H9 (cell line): ENCODE measurements around the gene KIF26A. TPM values are rescaled to one million over a fixed set of nuclear protein-coding genes. Genes with fewer than 3 reads are reported as not detected.
A peak's percentile ranks its signal among the peaks of the same experiment; 100 is the strongest.

Experiments used
- DNase-seq: peaks from one replicate; pipeline ENCODE4 v3.0.0-alpha.2; 2017
- H2AFZ ChIP-seq: one replicate; pipeline ENCODE4 v1.6.1; 2013; ENCODE audit warnings: mild to moderate bottlenecking, low read length, control low read depth, moderate library complexity
- H2AK5ac ChIP-seq: 2 replicates; pipeline ENCODE4 v1.6.1; 2013; ENCODE audit warnings: low read length, control low read depth, mixed read lengths; ENCODE audit not compliant: insufficient read length
- H2BK120ac ChIP-seq: one replicate; pipeline ENCODE4 v1.6.1; 2013; ENCODE audit warnings: low read depth, mild to moderate bottlenecking, low read length, control low read depth, inconsistent platforms; ENCODE audit not compliant: poor library complexity, severe bottlenecking
- H2BK12ac ChIP-seq: 2 replicates; pipeline ENCODE4 v1.6.1; 2013; ENCODE audit warnings: low read length, control low read depth, mixed read lengths, low read depth; ENCODE audit not compliant: insufficient read length
- H2BK15ac ChIP-seq: 2 replicates; pipeline ENCODE4 v1.6.1; 2013; ENCODE audit warnings: low read depth, low read length, control low read depth
- H2BK20ac ChIP-seq: one replicate; pipeline ENCODE4 v1.6.1; 2013; ENCODE audit warnings: low read depth, mild to moderate bottlenecking, low read length, control low read depth, inconsistent platforms; ENCODE audit not compliant: poor library complexity, severe bottlenecking
- H2BK5ac ChIP-seq: 2 replicates; pipeline ENCODE4 v1.6.1; 2013; ENCODE audit warnings: low read length, control low read depth, mixed read lengths; ENCODE audit not compliant: insufficient read length
- H3K14ac ChIP-seq: 2 replicates; pipeline ENCODE4 v1.6.1; 2013; ENCODE audit warnings: low read length, control low read depth; ENCODE audit not compliant: insufficient read depth
- H3K18ac ChIP-seq: 2 replicates; pipeline ENCODE4 v1.6.1; 2013; ENCODE audit warnings: low read depth, mild to moderate bottlenecking, mixed read lengths, low read length, control low read depth; ENCODE audit not compliant: insufficient read length
- H3K23ac ChIP-seq: 2 replicates; pipeline ENCODE4 v1.6.1; 2013; ENCODE audit warnings: low read length, control low read depth, mixed read lengths, low read depth; ENCODE audit not compliant: insufficient read length
- H3K23me2 ChIP-seq: 2 replicates; pipeline ENCODE4 v1.6.1; 2013; ENCODE audit warnings: low read depth, mild to moderate bottlenecking, mixed read lengths, low read length, control low read depth; ENCODE audit not compliant: insufficient read length, poor library complexity, severe bottlenecking
- H3K27ac ChIP-seq: 2 replicates; pipeline ENCODE4 v1.5.1; 2013; ENCODE audit warnings: low read length, control low read depth, mixed read lengths, low read depth; ENCODE audit not compliant: insufficient read length
- H3K27me3 ChIP-seq: 2 replicates; pipeline ENCODE4 v1.6.1; 2013; ENCODE audit warnings: low read length, control low read depth, inconsistent platforms; ENCODE audit not compliant: insufficient read depth
- H3K4ac ChIP-seq: 2 replicates; pipeline ENCODE4 v1.6.1; 2013; ENCODE audit warnings: low read depth, mild to moderate bottlenecking, control low read depth, inconsistent platforms, low read length, moderate library complexity
- H3K4me1 ChIP-seq: 2 replicates; pipeline ENCODE4 v1.6.1; 2013; ENCODE audit warnings: low read length, control low read depth, inconsistent platforms; ENCODE audit not compliant: insufficient read depth
- H3K4me2 ChIP-seq: 2 replicates; pipeline ENCODE4 v1.6.1; 2013; ENCODE audit warnings: low read length, control low read depth, mixed read lengths; ENCODE audit not compliant: insufficient read length, insufficient read depth
- H3K56ac ChIP-seq: 2 replicates; pipeline ENCODE4 v1.6.1; 2013; ENCODE audit warnings: low read depth, mild to moderate bottlenecking, mixed read lengths, low read length, control low read depth; ENCODE audit not compliant: insufficient read length
- H3K79me1 ChIP-seq: 2 replicates; pipeline ENCODE4 v1.6.1; 2013; ENCODE audit warnings: low read depth, mild to moderate bottlenecking, moderate library complexity, low read length, control low read depth, inconsistent platforms; ENCODE audit not compliant: insufficient read depth, poor library complexity, severe bottlenecking
- H3K79me2 ChIP-seq: 2 replicates; pipeline ENCODE4 v1.6.1; 2013; ENCODE audit warnings: low read length, control low read depth, inconsistent platforms; ENCODE audit not compliant: insufficient read depth
- H3K9ac ChIP-seq: 2 replicates; pipeline ENCODE4 v1.6.1; 2013; ENCODE audit warnings: low read length, control low read depth, mixed read lengths; ENCODE audit not compliant: insufficient read length; ENCODE audit errors: extremely low read depth
- H3K9me3 ChIP-seq: one replicate; pipeline ENCODE4 v1.6.1; 2013; ENCODE audit warnings: low read depth, low read length, inconsistent platforms; ENCODE audit not compliant: control insufficient read depth
- H3T11ph ChIP-seq: one replicate; pipeline ENCODE4 v1.6.1; 2013; ENCODE audit warnings: mild to moderate bottlenecking, low read length, control low read depth, inconsistent platforms
- H4K20me1 ChIP-seq: one replicate; pipeline ENCODE4 v1.6.1; 2013; ENCODE audit not compliant: control insufficient read depth, insufficient read length, insufficient read depth
- H4K5ac ChIP-seq: 2 replicates; pipeline ENCODE4 v1.6.1; 2013; ENCODE audit warnings: low read depth, mild to moderate bottlenecking, mixed read lengths, low read length, control low read depth; ENCODE audit not compliant: insufficient read length
- H4K8ac ChIP-seq: replicated peaks from 2 replicates; pipeline ENCODE4 v1.6.1; 2013; ENCODE audit warnings: low read length, control low read depth, mixed read lengths, low read depth; ENCODE audit not compliant: insufficient read length
- H4K91ac ChIP-seq: 2 replicates; pipeline ENCODE4 v1.6.1; 2013; ENCODE audit warnings: low read depth, mild to moderate bottlenecking, moderate library complexity, mixed read lengths, low read length, control low read depth; ENCODE audit not compliant: insufficient read length
- H3K27ac Mint-ChIP-seq, 3 experiments: 2 replicates in 2 of 3; 3 replicates in 1 of 3; pipeline ENCODE4 v1.8.0; 2020 to 2021; ENCODE audit warnings: mixed read lengths in 3 of 3, mild to moderate bottlenecking in 1 of 3, moderate library complexity in 1 of 3
- H3K27me3 Mint-ChIP-seq: 2 replicates; pipeline ENCODE4 v1.8.0; 2021; ENCODE audit warnings: low read depth, mild to moderate bottlenecking, moderate library complexity, mixed read lengths
- H3K36me3 Mint-ChIP-seq, 3 experiments: 2 replicates in 2 of 3; 3 replicates in 1 of 3; pipeline ENCODE4 v1.8.0; 2020 to 2021; ENCODE audit warnings: low read depth in 3 of 3, mixed read lengths in 3 of 3; ENCODE audit not compliant: insufficient read depth in 1 of 3
- H3K4me1 Mint-ChIP-seq, 2 experiments: 2 replicates each; pipeline ENCODE4 v1.8.0; 2020; ENCODE audit warnings: mixed read lengths in 2 of 2
- H3K4me3 Mint-ChIP-seq, 2 experiments: 2 replicates in 1 of 2; 3 replicates in 1 of 2; pipeline ENCODE4 v1.8.0; 2020 to 2021; ENCODE audit warnings: mild to moderate bottlenecking in 2 of 2, mixed read lengths in 2 of 2, moderate library complexity in 1 of 2
- H3K9me3 Mint-ChIP-seq, 2 experiments: 2 replicates in 1 of 2; 3 replicates in 1 of 2; pipeline ENCODE4 v1.8.0; 2020; ENCODE audit warnings: mild to moderate bottlenecking in 2 of 2, mixed read lengths in 2 of 2, moderate library complexity in 1 of 2
- WGBS: extraction: QIAGEN DNeasy Blood & Tissue Kit; methylation state at CpG from one replicate; pipeline ENCODE4 v1.1.7; 2013; ENCODE audit warnings: missing lambda C conversion rate, low lambda C conversion rate, mixed read lengths; ENCODE audit not compliant: insufficient read length; ENCODE audit errors: extremely low coverage; 5-methylcytosine and 5-hydroxymethylcytosine counted together
- total RNA-seq: library from RNA; stranded (reverse); gene quantifications from 2 replicates; pipeline ENCODE4 v1.2.1, GENCODE V29; 2021
- TF ChIP-seq, protein P1 (sequence below): fragments of 200-600 bp; sonication (generic); conservative IDR thresholded peaks from 3 replicates; pipeline ENCODE4 v1.8.0; 2021; ENCODE audit warnings: antibody characterized with exemption, mild to moderate bottlenecking

Gene KIF26A
- total RNA-seq, 1 experiment from 2014 or later: 44.2 TPM

DNA sequence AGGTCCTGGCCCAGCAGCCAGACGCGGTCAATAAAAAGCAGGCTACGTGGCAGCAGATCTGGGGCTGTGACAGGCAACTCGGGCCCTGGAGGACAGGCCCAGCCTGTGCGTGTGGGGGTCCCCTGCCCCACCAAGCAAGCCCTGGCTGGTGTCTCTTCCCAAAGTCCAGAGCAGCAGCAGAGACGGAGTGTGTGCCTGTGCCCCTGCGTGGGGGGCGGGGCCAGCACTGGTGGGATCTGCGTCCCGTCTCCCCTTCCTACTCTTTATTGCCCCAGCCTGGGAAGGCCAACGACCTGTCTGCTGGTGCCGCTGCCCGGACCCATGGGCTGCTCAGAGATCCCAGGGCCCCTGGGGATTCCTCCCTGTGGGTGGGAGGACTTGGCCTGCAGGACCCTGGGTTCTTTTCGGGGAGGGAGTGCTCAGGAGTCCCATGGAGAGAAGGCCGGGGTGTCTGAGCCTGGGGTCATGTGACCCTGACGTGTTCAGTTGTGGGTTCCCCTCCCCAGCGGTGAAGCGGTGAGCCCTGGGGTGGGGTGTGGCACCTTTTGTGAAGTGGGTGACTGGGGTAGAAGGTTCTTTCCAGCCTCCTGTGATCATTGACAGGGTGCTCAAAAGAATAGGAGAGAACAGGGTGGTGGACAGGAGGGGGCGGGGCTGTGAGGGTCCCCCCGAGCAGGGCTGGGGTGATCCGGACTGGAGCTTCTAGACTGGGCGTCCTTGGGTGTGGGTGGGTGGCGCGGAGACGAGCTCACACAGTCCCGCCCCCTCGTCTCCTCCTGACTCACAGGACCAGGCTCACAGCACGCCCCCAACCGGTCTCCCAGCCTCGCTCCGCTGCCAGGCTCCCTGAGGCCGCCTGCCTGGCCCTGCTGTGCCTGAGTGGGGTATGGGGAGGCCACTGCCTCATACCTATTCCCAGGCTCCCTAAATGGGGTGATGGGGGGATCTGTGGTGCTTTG, 30.5 kb upstream of the KIF26A start:
- no peak overlapping the region for H2BK15ac ChIP-seq
- H3K23ac ChIP-seq: no peak overlapping the region
- DNase-seq: peak; percentile 37

More for the DNA sequence above, 30.5 kb upstream of the KIF26A start:
- Histone ChIP-seq H3K23me2 (no peaks in the 10 kb centered on the region), H2AK5ac (no peak overlapping the region), H3K14ac (no peak overlapping the region), H3K4me2 (no peak overlapping the region), H3T11ph (no peak overlapping the region), H4K20me1 (no peaks in the 10 kb centered on the region), H2AFZ (no peak overlapping the region), H3K79me2 (no peaks in the 10 kb centered on the region), H3K9ac (no peak overlapping the region), H3K27me3 (no peaks in the 10 kb centered on the region), H3K56ac (no peak overlapping the region), H2BK20ac (no peak overlapping the region), H4K8ac (no peak overlapping the region), H2BK5ac (no peak overlapping the region), H3K4me1 (no peaks in the 10 kb centered on the region; the same call in 1 of the 2 replicates), H4K5ac (no peak overlapping the region), H2BK120ac (no peak overlapping the region), H3K4ac (no peak overlapping the region), H3K79me1 (no peaks in the 10 kb centered on the region), H3K9me3 (no peaks in the 10 kb centered on the region), H3K27ac (no peak overlapping the region), H2BK12ac (no peak overlapping the region), H4K91ac (no peak overlapping the region), H3K18ac (no peak overlapping the region)
- Mint-ChIP-seq H3K9me3 (no peaks in the 10 kb centered on the region; a peak in 1 of 5 replicates), H3K27me3 (peaks cover 2% of the 10 kb centered on the region), H3K4me1 (peaks cover 2 to 15% of the 10 kb centered on the region in 2 experiments; a peak in 3 of 4 replicates), H3K4me3 (no peak overlapping the region), H3K36me3 (no peaks in the 10 kb centered on the region), H3K27ac (0 out of 7 replicates have a peak overlapping the region, but pooled peaks of 1 of the 3 experiments have one; percentile 52)
- no CpG with 5 or more reads among the region's 32 CpGs for WGBS
- TF ChIP-seq, protein P1, sequence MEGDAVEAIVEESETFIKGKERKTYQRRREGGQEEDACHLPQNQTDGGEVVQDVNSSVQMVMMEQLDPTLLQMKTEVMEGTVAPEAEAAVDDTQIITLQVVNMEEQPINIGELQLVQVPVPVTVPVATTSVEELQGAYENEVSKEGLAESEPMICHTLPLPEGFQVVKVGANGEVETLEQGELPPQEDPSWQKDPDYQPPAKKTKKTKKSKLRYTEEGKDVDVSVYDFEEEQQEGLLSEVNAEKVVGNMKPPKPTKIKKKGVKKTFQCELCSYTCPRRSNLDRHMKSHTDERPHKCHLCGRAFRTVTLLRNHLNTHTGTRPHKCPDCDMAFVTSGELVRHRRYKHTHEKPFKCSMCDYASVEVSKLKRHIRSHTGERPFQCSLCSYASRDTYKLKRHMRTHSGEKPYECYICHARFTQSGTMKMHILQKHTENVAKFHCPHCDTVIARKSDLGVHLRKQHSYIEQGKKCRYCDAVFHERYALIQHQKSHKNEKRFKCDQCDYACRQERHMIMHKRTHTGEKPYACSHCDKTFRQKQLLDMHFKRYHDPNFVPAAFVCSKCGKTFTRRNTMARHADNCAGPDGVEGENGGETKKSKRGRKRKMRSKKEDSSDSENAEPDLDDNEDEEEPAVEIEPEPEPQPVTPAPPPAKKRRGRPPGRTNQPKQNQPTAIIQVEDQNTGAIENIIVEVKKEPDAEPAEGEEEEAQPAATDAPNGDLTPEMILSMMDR: no peak
